HUDEP-2 (cell line): ENCODE results near the gene PSENEN.
A peak's percentile ranks its signal among the peaks of the same experiment; 100 is the strongest.

Source experiments
- DNase-seq, 76 experiments: peaks; one replicate each; lab custom pipeline; 2025; ENCODE audit not compliant: unreplicated experiment in 76 of 76; lab: John Stamatoyannopoulos, UW

PSENEN gene

GRCh38 chr19:35732540-35733179, 12.8 kb upstream of the PSENEN start:
- no peak for DNase-seq

DNA sequence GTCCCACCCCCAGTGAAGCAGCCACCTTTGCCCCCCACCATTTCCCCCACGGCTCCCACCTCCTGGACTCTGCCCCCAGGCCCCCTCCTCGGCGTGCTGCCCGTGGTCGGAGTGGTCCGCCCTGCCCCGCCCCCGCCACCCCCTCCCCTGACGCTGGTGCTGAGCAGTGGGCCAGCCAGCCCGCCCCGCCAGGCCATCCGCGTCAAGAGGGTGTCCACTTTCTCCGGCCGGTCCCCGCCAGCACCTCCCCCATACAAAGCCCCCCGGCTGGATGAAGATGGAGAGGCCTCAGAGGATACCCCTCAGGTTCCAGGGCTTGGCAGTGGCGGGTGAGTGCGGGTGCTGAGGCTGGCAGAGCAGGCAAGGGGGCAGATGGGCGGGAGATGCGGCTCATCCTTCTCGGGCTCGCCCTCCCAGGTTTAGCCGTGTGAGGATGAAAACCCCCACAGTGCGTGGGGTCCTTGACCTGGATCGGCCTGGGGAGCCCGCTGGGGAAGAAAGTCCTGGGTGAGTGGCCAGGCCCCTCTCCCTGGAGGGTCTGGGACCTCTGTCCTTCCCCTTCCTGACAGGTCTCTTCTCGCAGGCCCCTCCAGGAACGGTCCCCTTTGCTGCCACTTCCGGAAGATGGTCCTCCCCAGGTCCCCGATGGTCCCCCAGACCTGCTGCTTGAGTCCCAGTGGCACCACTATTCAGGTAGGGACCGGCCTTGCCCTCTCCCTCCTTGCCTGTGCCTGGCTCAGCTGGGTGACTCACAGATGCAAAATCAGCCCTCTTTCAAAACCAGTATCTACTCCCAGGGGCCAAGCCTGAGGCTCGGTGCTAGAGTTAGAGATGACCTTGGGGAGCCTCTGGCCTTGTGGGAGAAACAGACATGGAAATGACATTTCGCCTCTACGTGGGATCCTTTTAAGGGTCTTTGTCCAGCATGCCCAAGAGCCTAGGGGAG, 12.0 kb upstream of the PSENEN start:
- DNase-seq, result no peak

- DNase-seq, result no peak
These were observed 11.2 kb upstream of the PSENEN start for GRCh38 chr19:35734273-35734672.

DNA sequence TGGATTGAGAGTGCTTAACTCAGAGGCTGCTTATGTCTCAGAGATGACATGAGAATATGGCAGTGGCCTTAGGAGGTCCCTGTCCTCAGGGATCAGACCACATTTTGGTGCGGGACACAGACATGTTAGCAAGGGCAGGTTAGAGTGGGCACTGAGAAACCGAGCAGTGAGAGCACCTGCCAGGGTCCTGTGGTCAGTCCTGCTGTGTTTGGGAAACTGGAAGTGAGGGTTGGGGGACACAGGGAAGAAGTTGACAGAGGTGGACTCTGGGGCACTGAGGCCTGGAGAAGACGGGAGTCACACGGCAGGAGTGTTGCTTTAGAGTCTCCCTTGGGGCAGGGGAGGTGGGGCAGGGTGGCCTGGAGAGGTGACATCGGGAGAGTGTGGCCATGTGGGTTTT, 10.6 kb upstream of the PSENEN start:
- DNase-seq, result no peak

GRCh38 chr19:35736913-35737886, 8.3 kb upstream of the PSENEN start:
- peak in 4 of 76 experiments; percentile 9 to 27 (median 15) for DNase-seq

DNA sequence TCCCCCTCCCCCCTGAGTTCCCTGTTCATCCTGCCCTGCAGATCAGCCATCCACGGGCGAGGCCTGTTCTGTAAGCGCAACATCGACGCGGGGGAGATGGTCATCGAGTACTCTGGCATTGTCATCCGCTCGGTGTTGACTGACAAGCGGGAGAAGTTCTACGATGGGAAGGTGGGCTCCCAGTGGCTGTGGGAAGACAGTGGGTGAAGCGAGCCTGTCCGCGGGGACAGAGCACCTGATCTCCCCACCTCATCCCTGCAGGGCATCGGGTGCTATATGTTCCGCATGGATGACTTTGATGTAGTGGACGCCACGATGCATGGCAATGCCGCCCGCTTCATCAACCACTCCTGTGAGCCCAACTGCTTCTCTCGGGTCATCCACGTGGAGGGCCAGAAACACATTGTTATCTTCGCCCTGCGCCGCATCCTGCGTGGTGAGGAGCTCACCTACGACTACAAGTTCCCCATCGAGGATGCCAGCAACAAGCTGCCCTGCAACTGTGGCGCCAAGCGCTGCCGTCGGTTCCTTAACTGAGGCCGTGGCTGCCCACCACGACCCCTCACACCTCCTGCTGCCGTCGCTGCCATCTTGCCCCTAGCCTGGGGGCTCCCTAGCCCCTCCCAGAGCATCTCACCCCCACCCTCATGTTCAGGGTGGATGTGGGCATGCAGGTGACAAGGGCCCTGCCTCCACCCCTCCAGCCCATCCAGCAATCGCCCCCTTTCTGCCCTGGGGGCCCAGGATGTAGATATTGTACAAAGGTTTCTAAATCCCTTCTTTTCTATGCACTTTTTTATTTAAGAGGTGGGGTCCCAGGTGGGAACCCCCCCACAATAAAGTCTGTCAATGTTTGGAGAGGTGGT, 7.2 kb upstream of the PSENEN start:
- no peak for DNase-seq

DNA sequence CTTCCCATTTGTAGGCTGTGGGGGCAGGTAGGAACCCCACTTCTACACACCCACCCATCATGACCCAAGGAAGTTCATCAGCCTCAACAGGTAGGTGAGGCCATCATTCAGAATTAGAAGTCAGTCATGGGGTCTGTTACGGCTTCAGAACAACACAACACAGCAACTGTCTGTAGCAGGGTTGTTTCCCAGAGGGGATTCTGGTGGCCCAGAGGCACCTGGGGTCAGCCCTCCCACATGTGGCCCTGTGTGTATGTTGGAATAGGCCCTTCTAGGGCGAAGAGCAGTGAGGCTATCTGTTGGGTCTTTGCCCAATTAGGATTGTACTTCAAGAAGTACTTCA, 6.6 kb upstream of the PSENEN start:
- DNase-seq, result no peak

- peak in 1 of 76 experiments; percentile 14 for DNase-seq
These were observed 6.0 kb upstream of the PSENEN start for GRCh38 chr19:35739275-35740107.

DNA sequence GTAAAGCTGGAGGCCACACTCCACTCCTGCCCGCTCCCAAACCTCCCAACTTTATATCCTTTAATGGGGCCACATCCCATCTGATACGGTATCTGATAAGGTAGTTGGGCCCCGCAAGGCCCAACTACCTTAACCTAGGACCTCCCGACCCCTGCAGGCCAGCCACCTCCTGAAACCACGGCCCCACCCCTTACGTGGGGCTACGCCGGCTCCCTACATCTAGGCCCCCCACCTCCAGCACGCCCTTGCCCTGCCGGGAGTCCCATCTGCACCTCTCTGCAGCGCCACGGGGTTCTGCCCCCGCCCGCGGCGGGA, 5.4 kb upstream of the PSENEN start:
- DNase-seq, result peak in 10 of 76 experiments; percentile 41 to 81 (median 60)

DNA sequence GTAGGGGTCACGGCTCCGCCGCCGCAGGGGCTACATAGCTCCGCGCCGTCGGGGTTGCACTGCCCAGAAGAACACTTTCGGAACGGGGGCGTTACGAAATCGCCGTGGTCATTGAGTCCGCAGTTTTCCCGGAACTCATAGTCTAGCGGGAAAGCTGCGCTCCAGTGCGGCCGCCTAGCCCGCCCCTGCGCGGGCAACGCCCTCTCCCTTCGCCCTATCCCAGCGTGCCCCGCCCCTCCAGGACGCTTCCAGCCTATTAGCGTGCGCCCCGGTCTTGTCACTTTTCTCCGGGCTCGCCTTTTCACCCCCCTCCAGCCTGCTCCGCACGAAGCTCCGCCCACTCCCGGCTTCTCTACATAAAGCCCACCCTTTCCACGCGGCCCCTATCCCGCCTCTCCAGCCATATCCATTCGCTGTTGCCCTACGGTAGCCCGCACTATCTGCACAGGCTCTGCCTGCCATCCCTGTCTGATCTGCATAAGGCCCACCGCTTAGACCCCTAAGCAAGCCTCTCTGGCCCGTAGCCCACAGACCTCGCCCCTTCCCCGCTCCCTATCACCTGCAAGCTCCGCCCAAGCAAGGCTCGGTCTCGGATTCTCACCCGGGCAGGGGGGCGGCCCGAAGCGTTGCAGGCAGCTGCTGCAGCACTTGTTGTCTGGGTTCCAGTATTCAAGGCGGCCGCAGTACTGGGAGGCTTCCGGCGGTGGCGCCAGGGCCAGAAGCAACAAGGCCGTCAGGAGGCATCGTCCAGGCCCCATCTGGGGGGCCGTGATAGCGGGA, 4.8 kb upstream of the PSENEN start:
- peak; percentile 83 to 100 (median 98) for DNase-seq

GRCh38 chr19:35741203-35741515, 4.3 kb upstream of the PSENEN start:
- peak in 8 of 76 experiments; percentile 48 to 78 (median 68) for DNase-seq

GRCh38 chr19:35742121-35742724, 3.2 kb upstream of the PSENEN start, which contains the start of gene IGFLR1:
IGFLR1 (minus strand) TSS chr19:35742452; CDS start chr19:35741180, 1,272 bp downstream.
- peak in 4 of 76 experiments; percentile 7 to 19 (median 14) for DNase-seq

DNA sequence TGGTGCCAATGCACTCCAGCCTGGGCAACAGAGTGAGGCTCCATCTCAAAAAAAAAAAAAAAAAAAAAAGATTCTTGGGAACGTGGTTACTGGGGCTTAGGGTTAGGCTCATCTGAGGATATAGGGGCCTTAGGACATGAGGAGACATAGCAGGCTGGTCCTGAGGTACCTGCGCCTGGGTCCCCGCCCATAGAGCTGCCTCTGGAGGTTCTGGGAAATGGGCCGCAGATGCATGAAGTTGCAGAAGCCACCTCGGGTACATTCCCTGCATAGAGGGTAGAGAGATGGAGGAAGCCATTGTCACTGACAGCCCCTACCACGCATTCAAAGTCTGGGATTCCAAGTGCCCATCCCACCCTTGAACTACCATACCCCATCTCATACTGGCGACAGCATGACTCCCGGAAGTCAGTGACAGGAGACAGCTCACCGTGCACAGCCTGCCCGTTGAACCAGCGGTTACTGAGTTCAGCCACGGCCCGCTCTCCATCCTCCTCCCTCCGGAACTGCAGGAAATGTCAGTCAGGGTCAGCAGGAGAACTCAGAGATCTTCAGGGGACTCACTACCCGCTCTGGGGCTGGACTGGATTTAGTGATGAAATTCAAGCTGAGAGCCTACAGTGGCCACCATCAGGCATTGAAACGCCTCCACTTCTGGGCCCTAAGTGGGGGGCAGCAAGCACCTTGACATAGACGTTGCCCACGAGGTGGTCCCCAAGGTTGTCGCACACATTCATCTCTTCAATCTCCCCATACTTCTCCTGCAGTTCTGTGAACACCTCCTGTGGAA, 1.6 kb upstream of the PSENEN start:
- DNase-seq, result no peak

GRCh38 chr19:35744430-35745327, 772 bp upstream of the PSENEN start:
- peak; percentile 32 to 99 (median 96) for DNase-seq

- no peak for DNase-seq
These were observed 624 bp downstream of the PSENEN start for GRCh38 chr19:35746087-35746462.

DNA sequence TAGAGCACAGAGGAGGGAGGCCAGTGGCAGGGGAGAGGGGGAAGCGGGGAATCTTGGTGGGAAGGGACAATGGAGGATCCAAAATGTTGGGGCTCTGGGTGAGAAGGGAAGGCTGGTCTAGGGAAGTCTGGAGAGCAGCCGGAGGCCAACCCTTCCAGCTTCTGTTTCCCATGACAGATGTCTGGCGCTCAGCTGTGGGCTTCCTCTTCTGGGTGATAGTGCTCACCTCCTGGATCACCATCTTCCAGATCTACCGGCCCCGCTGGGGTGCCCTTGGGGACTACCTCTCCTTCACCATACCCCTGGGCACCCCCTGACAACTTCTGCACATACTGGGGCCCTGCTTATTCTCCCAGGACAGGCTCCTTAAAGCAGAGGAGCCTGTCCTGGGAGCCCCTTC, 1.1 kb downstream of the PSENEN start:
- DNase-seq, result no peak
